DOHH2 (cell line): ENCODE measurements around the gene SOX11.

Experiments
- EZH2phosphoT487 ChIP-seq: fragments of 200-600 bp; sonication (generic); IDR thresholded peaks from 2 replicates; pipeline ENCODE4 v1.6.1; 2017; ENCODE audit warnings: borderline replicate concordance, mild to moderate bottlenecking, antibody characterized with exemption, low read length, moderate library complexity, mixed read lengths
- TF ChIP-seq, protein P1 (sequence below): fragments of 200-600 bp; sonication (generic); IDR thresholded peaks from one replicate; pipeline ENCODE4 v1.5.1; 2014; ENCODE audit warnings: antibody characterized with exemption, mild to moderate bottlenecking, low read depth, low read length; ENCODE audit not compliant: poor library complexity, severe bottlenecking

- TF ChIP-seq, protein P1, sequence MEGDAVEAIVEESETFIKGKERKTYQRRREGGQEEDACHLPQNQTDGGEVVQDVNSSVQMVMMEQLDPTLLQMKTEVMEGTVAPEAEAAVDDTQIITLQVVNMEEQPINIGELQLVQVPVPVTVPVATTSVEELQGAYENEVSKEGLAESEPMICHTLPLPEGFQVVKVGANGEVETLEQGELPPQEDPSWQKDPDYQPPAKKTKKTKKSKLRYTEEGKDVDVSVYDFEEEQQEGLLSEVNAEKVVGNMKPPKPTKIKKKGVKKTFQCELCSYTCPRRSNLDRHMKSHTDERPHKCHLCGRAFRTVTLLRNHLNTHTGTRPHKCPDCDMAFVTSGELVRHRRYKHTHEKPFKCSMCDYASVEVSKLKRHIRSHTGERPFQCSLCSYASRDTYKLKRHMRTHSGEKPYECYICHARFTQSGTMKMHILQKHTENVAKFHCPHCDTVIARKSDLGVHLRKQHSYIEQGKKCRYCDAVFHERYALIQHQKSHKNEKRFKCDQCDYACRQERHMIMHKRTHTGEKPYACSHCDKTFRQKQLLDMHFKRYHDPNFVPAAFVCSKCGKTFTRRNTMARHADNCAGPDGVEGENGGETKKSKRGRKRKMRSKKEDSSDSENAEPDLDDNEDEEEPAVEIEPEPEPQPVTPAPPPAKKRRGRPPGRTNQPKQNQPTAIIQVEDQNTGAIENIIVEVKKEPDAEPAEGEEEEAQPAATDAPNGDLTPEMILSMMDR = no peak
- no peak for TF ChIP-seq EZH2phosphoT487
Observed at GRCh38 chr2:5696945-5697521, 4.8 kb downstream of the SOX11 start.
